SU-DHL-6 (cell line): ENCODE results near the gene EPHA3.

Experiments
- H2AFZ ChIP-seq: fragments of 200-600 bp; sonication (generic); 2 replicates; pipeline ENCODE4 v1.6.1; 2014; ENCODE audit warnings: low read depth, mild to moderate bottlenecking, moderate library complexity, mixed read lengths, antibody characterized with exemption, low read length; ENCODE audit not compliant: severe bottlenecking
- H3F3A ChIP-seq: fragments of 200-600 bp; shearing (Covaris generic); 2 replicates; pipeline ENCODE4 v1.6.0; 2016; ENCODE audit warnings: antibody characterized with exemption, mild to moderate bottlenecking; ENCODE audit not compliant: insufficient read depth
- H3K27ac ChIP-seq: fragments of 200-600 bp; sonication (generic); 2 replicates; pipeline ENCODE4 v1.5.1; 2016; ENCODE audit warnings: low read depth, mild to moderate bottlenecking, low read length, moderate library complexity, mixed read lengths
- H3K27me3 ChIP-seq: fragments of 200-600 bp; sonication (generic), shearing (Covaris generic); 2 replicates; pipeline ENCODE4 v1.6.0; 2014; ENCODE audit warnings: mild to moderate bottlenecking, low read length
- H3K36me3 ChIP-seq: fragments of 200-600 bp; sonication (generic); 2 replicates; pipeline ENCODE4 v1.6.1; 2014; ENCODE audit warnings: mild to moderate bottlenecking, low read length, mixed read lengths
- H3K4me2 ChIP-seq: fragments of 300-600, 200-600 bp; shearing (Covaris generic), sonication (generic); 2 replicates; pipeline ENCODE4 v1.6.0; 2014; ENCODE audit warnings: low read length, low read depth, mild to moderate bottlenecking; ENCODE audit not compliant: poor library complexity, severe bottlenecking
- H3K4me3 ChIP-seq: fragments of 200-600 bp; sonication (generic); 2 replicates; pipeline ENCODE4 v1.5.1; 2014; ENCODE audit warnings: antibody characterized with exemption, low read length, mild to moderate bottlenecking, mixed read lengths; ENCODE audit not compliant: insufficient read depth, poor library complexity, severe bottlenecking
- H3K79me2 ChIP-seq: fragments of 200-600 bp; sonication (generic); 2 replicates; pipeline ENCODE4 v1.6.1; 2014; ENCODE audit warnings: mild to moderate bottlenecking, low read length, moderate library complexity; ENCODE audit not compliant: insufficient read depth
- H3K9ac ChIP-seq: fragments of 200-600 bp; sonication (generic); 2 replicates; pipeline ENCODE4 v1.7.0; 2014; ENCODE audit warnings: mild to moderate bottlenecking, low read length
- H3K9me2 ChIP-seq: fragments of 200-600 bp; sonication (generic); replicated peaks from 2 replicates; pipeline ENCODE4 v1.6.1; 2014; ENCODE audit warnings: low read length; ENCODE audit not compliant: insufficient read depth
- H3K9me3 ChIP-seq: fragments of 200-600 bp; sonication (generic); 2 replicates; pipeline ENCODE4 v1.6.1; 2014; ENCODE audit warnings: low read length, mixed read lengths; ENCODE audit not compliant: insufficient read depth
- H4K20me1 ChIP-seq: fragments of 200-600 bp; sonication (generic); 2 replicates; pipeline ENCODE4 v1.6.1; 2014; ENCODE audit warnings: low read depth, mild to moderate bottlenecking, antibody characterized with exemption, low read length, moderate library complexity, mixed read lengths
- CTCF ChIP-seq: fragments of 200-600 bp; sonication (generic); IDR thresholded peaks from one replicate; pipeline ENCODE4 v1.5.1; 2017; ENCODE audit warnings: antibody characterized with exemption, mild to moderate bottlenecking, low read length, moderate library complexity; ENCODE audit not compliant: insufficient read depth, poor library complexity, severe bottlenecking
- EZH2phosphoT487 ChIP-seq: fragments of 200-600 bp; sonication (generic), shearing (Covaris generic); conservative IDR thresholded peaks from 2 replicates; pipeline ENCODE4 v1.6.1; 2018; ENCODE audit warnings: mild to moderate bottlenecking, antibody characterized with exemption, low read length, moderate library complexity, mixed read lengths

EPHA3 gene

GRCh38 chr3:89157575-89157974 lies 50.2 kb downstream of the EPHA3 start:
- Histone ChIP-seq H3K9ac (no peak overlapping the region), H3K4me3 (no peak overlapping the region), H3K4me2 (no peak overlapping the region), H3K79me2 (no peaks in the 10 kb centered on the region), H3K36me3 (no peaks in the 10 kb centered on the region), H3K27me3 (no peaks in the 10 kb centered on the region), H2AFZ (no peak overlapping the region), H3K27ac (no peak overlapping the region), H4K20me1 (no peaks in the 10 kb centered on the region), H3K9me2 (no peaks in the 10 kb centered on the region), H3K9me3 (no peaks in the 10 kb centered on the region), H3F3A (no peaks in the 10 kb centered on the region)
- TF ChIP-seq EZH2phosphoT487 (no peak), CTCF (no peak)

GRCh38 chr3:89159605-89160004 lies 52.2 kb downstream of the EPHA3 start:
- Histone ChIP-seq H3K4me3 (no peak overlapping the region), H3K27me3 (no peaks in the 10 kb centered on the region), H3K79me2 (no peaks in the 10 kb centered on the region), H3K27ac (no peak overlapping the region), H3F3A (no peaks in the 10 kb centered on the region), H3K9ac (no peak overlapping the region), H3K9me3 (no peaks in the 10 kb centered on the region), H3K36me3 (no peaks in the 10 kb centered on the region), H2AFZ (no peak overlapping the region), H4K20me1 (no peaks in the 10 kb centered on the region), H3K4me2 (no peak overlapping the region), H3K9me2 (no peaks in the 10 kb centered on the region)
- TF ChIP-seq CTCF (no peak), EZH2phosphoT487 (no peak)

- no peak overlapping the region for H3K9ac ChIP-seq
Measured at GRCh38 chr3:89164774-89165173, 57.4 kb downstream of the EPHA3 start.

More at GRCh38 chr3:89164774-89165173, 57.4 kb downstream of the EPHA3 start:
- Histone ChIP-seq H3K27ac (no peak overlapping the region), H4K20me1 (no peaks in the 10 kb centered on the region), H3K27me3 (no peaks in the 10 kb centered on the region), H3K4me2 (no peak overlapping the region), H3K79me2 (no peaks in the 10 kb centered on the region), H3F3A (no peaks in the 10 kb centered on the region), H3K9me2 (no peaks in the 10 kb centered on the region), H3K36me3 (no peaks in the 10 kb centered on the region), H2AFZ (no peak overlapping the region), H3K4me3 (no peak overlapping the region), H3K9me3 (no peaks in the 10 kb centered on the region)
- no peak for TF ChIP-seq EZH2phosphoT487
- TF ChIP-seq CTCF = no peak
